Vagina (tissue), 2 donors: Measurements from ENCODE around the gene MAPRE3. TPM values are rescaled to one million over a fixed set of nuclear protein-coding genes. Genes with fewer than 3 reads are reported as not detected.

Source experiments
- DNase-seq, 2 donors: peaks; one replicate each; pipeline ENCODE4 v3.0.0-alpha.2; 2017; ENCODE audit errors: extremely low spot score in 2 of 2
- H3K27ac ChIP-seq: fragments of 200-600 bp; sonication (generic); one replicate; pipeline ENCODE4 v1.5.1; 2019
- H3K27me3 ChIP-seq: fragments of 200-600 bp; sonication (generic); one replicate; pipeline ENCODE4 v1.5.1; 2019
- H3K36me3 ChIP-seq, 2 donors: fragments of 200-600 bp; sonication (generic); one replicate each; pipeline ENCODE4 v1.5.1; 2017 to 2019
- H3K4me1 ChIP-seq: fragments of 200-600 bp; sonication (generic); one replicate; pipeline ENCODE4 v1.5.1; 2019
- H3K4me3 ChIP-seq, 2 donors: fragments of 200-600 bp; sonication (generic); 1 replicate in 1 of 2; 2 replicates in 1 of 2; pipeline ENCODE4 v1.5.1; 2016 to 2019
- H3K9me3 ChIP-seq: fragments of 200-600 bp; sonication (generic); one replicate; pipeline ENCODE4 v1.5.1; 2019
- CTCF ChIP-seq, 3 experiments: fragments of 450-650 bp in 2 of 3; fragments of 200-600 bp in 1 of 3; sonication (generic) in 1 of 3; IDR thresholded peaks; one replicate each; pipeline ENCODE4 v1.5.1; 2017 to 2019; ENCODE audit warnings: antibody characterized with exemption in 3 of 3, mild to moderate bottlenecking in 2 of 3, moderate library complexity in 2 of 3
- POLR2A ChIP-seq, 2 donors: fragments of 450-650 bp; IDR thresholded peaks; one replicate each; pipeline ENCODE4 v1.6.1; 2017; ENCODE audit warnings: antibody characterized with exemption in 2 of 2, mild to moderate bottlenecking in 2 of 2, moderate library complexity in 2 of 2
- POLR2AphosphoS5 ChIP-seq, 2 donors: sonication (generic); formaldehyde crosslinking; IDR thresholded peaks; one replicate each; pipeline ENCODE4 v1.9.0; 2017; ENCODE audit warnings: antibody characterized with exemption in 2 of 2, mild to moderate bottlenecking in 2 of 2, low read depth in 1 of 2; ENCODE audit not compliant: insufficient read depth in 1 of 2
- intact Hi-C: fragments of 100-400 bp; cut with DNase I; formaldehyde crosslinking; loops from one replicate; pipeline ENCODE4 v1.15.1; 2023
- total RNA-seq: library from RNA; depleted of rRNA; stranded (reverse); fragments of >200 nt; gene quantifications from one replicate; pipeline ENCODE4 v1.2.3, GENCODE V29; 2016

The MAPRE3 gene
- total RNA-seq, 1 donor from 2014 or later: 20.6 TPM

- DNase-seq: no peak
- Histone ChIP-seq H3K36me3 (no peaks in the 10 kb centered on the region), H3K27ac (no peak overlapping the region), H3K27me3 (no peaks in the 10 kb centered on the region), H3K9me3 (no peaks in the 10 kb centered on the region), H3K4me1 (peaks cover 26% of the 10 kb centered on the region), H3K4me3 (no peak overlapping the region)
- intact Hi-C loops: loop anchor here (2.0 kb wide), 1 partner anchor 55 kb away; no protein-coding TSS in a partner anchor
- TF ChIP-seq POLR2A (IDR thresholded peaks at IDR 0.05) (no peak), CTCF (IDR thresholded peaks at IDR 0.05) (no peak), POLR2AphosphoS5 (IDR thresholded peaks at IDR 0.05; ENCODE audit: insufficient read depth in 1 of 2, low read depth in 1 of 2) (no peak)
Observed at GRCh38 chr2:27019931-27020855, 49.8 kb downstream of the MAPRE3 start.

GRCh38 chr2:27021253-27022049, 51.0 kb downstream of the MAPRE3 start:
- H3K27ac ChIP-seq: no peak overlapping the region

GRCh38 chr2:27023740-27024139, 53.3 kb downstream of the MAPRE3 start:
- Histone ChIP-seq H3K4me1 (peaks cover 17% of the 10 kb centered on the region), H3K4me3 (no peak overlapping the region), H3K27me3 (no peaks in the 10 kb centered on the region), H3K36me3 (peaks cover 0 to 10% of the 10 kb centered on the region in 2 donors), H3K9me3 (no peaks in the 10 kb centered on the region), H3K27ac (no peak overlapping the region)
- TF ChIP-seq POLR2A (IDR thresholded peaks at IDR 0.05) (no peak), CTCF (IDR thresholded peaks at IDR 0.05) (no peak), POLR2AphosphoS5 (IDR thresholded peaks at IDR 0.05; ENCODE audit: insufficient read depth in 1 of 2, low read depth in 1 of 2) (no peak)
- intact Hi-C loops: no loop called here
- no peak for DNase-seq

More at GRCh38 chr2:27021253-27022049, 51.0 kb downstream of the MAPRE3 start:
- Histone ChIP-seq H3K36me3 (peaks cover 0 to 10% of the 10 kb centered on the region in 2 donors), H3K4me1 (peaks cover 17% of the 10 kb centered on the region), H3K27me3 (no peaks in the 10 kb centered on the region), H3K4me3 (no peak overlapping the region), H3K9me3 (no peaks in the 10 kb centered on the region)
- TF ChIP-seq POLR2A (IDR thresholded peaks at IDR 0.05) (no peak), POLR2AphosphoS5 (IDR thresholded peaks at IDR 0.05; ENCODE audit: insufficient read depth in 1 of 2, low read depth in 1 of 2) (no peak), CTCF (IDR thresholded peaks at IDR 0.05) (no peak)
- intact Hi-C loops: no loop called here
- no peak for DNase-seq

GRCh38 chr2:27024188-27024587, 53.8 kb downstream of the MAPRE3 start:
- Histone ChIP-seq H3K4me1 (peaks cover 17% of the 10 kb centered on the region), H3K36me3 (peaks cover 0 to 10% of the 10 kb centered on the region in 2 donors), H3K27ac (no peak overlapping the region), H3K9me3 (no peaks in the 10 kb centered on the region), H3K4me3 (no peak overlapping the region), H3K27me3 (no peaks in the 10 kb centered on the region)
- intact Hi-C loops: no loop called here
- DNase-seq: no peak
- TF ChIP-seq POLR2AphosphoS5 (IDR thresholded peaks at IDR 0.05; ENCODE audit: insufficient read depth in 1 of 2, low read depth in 1 of 2) (no peak), POLR2A (IDR thresholded peaks at IDR 0.05) (no peak), CTCF (IDR thresholded peaks at IDR 0.05) (no peak)
